SK-MEL-5 (cell line): Measurements from ENCODE around the gene LRRC8D. TPM values are rescaled to one million over a fixed set of nuclear protein-coding genes. Genes with fewer than 3 reads are reported as not detected.
A peak's percentile ranks its signal among the peaks of the same experiment; 100 is the strongest.

Experiments used
- DNase-seq: peaks from one replicate; pipeline ENCODE4 v3.0.0-alpha.2; 2016; ENCODE audit warnings: low read depth, low spot score
- in situ Hi-C: cut with HindIII; loops from 2 replicates; pipeline ENCODE4 v1.10.0; 2016; ENCODE audit warnings: low sequenced_read_pairs, high pct_unique_total_duplicates, low pct_unique_long_range_greater_than_20kb
- total RNA-seq: library from RNA; depleted of rRNA; stranded (reverse); fragments of >200 nt; shearing (Covaris generic); gene quantifications from 2 replicates; pipeline ENCODE4 v1.2.3, GENCODE V29; 2014

LRRC8D gene
- total RNA-seq, 1 experiment from 2014 or later = 48.7 TPM

DNA sequence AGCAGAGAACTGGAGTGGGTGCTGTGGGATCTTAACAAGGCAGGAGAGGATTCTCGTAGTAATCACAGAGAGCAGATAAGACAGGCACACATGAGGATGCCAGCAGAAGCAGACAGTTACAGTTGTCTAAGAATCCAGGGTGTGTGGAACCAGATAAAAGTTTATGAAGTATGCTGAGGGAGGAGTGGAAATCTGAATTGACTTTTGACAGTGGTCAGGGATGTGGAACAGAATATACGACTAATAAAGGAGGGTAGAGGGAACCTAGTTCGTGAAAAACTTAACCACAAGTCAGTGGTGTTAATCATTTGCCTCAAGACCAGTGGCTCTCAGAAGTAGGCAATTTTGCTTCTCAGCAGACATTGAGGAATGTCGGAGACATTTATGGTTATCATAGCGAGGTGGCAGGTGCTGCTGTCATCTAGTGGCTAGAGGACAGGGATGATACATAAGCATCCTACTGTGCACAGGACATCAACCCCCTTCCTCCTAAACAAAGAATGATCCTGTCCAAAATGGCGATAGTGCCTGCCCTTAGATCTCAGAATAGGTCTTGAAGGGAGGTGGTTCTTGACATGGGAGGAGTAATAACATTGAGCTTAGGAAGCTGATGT, 3.0 kb downstream of the LRRC8D start:
- no peak for DNase-seq
- in situ Hi-C loops = no loop called here

DNA sequence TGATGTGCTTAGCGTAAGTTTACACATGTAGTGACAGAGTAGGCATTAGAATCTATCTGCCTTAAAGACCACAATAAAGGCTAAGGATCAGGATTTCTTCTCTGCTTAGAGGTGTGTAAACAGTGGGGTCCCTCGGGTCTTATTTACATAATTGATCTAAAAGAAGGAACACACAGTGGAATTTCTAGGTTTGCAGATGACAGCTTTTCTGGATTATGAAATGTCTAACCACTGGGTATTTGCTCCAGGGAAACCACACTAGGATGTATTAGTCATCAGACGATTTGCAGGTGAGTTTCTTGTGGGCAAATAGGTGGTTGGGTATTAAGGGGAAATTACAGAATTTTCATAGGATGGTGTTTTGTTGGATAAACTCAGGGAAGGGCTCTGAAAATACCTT, 5.8 kb downstream of the LRRC8D start:
- no peak for DNase-seq
- in situ Hi-C loops = no loop called here

DNA sequence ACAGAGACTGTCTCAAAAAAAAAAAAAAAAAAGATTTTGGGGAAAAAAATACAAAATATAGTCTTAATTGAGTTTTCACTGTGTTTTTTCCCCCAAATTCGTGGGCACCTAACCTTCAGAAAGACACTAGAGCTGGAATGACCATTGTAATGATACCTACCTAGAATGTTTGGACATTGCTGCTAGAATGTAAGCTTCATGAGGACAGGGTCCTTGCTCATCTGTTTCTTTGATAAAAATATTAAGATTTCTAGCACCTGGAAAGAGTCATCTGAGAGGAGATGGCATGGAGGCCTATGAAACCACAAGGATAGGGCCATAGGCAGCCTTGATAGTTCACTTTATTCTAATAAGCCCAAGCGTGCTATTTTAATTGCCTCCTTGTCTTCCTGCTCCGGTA, 6.5 kb downstream of the LRRC8D start:
- DNase-seq = no peak
- in situ Hi-C loops = no loop called here

DNA sequence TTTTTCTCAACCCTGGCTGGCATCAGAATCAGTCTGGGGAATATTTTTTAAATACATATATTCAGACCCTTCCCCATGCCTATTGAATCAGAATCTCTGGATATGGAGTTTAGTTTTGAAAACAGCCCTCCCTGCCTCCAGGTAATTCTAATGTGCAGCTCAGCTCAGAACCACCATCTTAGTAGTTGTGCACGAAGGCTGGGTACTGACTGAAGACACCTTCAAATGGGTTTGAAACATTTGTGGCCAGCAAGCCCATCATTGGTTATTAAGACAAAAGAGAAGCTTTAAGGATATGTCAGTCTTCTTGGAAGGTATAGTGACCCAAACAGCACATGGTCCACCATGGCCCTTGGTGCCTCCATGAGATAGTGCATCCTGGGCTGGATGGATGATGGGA, 7.1 kb downstream of the LRRC8D start:
- no peak for DNase-seq
- in situ Hi-C loops = no loop called here

DNA sequence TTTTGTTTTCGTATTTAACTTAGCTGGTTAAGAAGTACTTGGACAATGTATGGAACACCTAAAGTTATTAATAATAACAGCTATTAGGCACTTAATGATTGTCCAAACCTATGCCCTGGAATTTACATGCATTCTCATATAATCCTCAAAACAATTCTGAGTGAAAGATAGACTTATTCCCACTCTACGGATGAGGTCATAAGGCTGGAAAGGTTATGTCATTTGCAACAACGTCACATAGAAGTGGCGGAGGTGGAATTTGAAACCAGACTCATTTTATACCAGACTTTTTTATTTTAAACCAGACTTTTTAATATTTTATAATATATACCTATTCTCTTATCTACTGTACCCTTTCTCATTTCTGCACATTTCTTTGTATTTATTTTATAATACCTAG, 8.4 kb downstream of the LRRC8D start:
- DNase-seq = no peak
- in situ Hi-C loops = no loop called here

DNA sequence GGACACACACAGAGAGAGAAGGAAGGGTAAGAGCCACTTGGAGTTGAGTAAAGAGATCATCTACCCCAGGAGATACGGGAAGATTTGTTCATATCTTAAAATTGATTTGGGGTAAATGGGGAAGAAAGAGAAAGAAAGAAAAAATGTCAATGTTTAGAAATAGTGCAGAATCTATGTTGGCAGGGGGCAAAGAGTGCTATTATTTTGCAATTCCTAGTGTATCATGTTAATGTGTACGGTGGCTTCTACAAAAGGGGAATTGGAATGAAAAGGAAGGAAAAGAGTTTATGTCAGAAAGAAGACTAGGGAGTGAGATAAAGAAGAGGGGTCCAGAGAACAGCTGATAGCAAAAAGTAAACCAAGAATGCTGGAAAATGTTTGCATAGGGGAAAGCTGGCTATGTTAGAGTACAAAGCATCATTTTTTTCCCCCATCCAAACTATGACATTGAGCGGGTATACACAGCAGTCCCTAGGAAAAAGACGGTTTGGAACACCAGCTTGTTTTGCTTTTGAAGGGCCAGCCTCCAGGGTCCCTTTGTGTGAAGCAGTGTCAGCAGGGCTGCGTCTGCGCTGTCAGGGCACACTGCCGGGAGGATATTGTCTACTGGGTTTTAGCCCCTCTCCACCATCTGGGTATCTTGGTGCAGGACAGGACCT, 10.8 kb downstream of the LRRC8D start:
- DNase-seq = no peak
- in situ Hi-C loops = no loop called here

DNA sequence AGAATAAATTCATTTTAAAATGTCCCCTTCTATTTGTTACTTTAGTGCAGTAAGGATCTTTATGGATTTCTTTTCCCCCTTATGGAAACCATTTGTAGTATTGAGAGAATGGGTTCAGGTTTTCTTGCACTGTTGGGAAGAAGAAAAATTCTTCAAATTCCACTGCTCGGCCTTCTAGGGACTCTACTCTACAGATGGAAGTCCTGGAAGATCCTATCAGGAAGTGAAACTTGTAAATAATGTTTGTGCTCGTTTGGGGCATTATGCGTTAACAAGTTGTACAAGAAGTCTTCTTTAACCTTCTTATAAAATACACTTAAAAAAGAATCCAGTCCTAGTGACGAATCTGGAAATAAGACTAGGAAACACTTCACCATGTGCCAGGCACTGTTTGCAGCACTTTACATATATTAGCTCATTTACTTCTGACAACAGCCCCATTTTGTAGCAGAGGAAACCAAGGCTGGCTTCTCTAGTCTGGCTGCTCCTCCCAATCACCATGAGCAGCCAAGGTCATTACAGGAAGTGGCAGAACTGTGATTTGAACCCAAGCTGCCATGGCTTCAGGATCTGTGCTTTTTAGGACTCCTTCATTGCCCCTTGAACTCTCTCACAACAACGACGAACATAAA, 11.8 kb downstream of the LRRC8D start:
- in situ Hi-C loops = no loop called here
- no peak for DNase-seq

DNA sequence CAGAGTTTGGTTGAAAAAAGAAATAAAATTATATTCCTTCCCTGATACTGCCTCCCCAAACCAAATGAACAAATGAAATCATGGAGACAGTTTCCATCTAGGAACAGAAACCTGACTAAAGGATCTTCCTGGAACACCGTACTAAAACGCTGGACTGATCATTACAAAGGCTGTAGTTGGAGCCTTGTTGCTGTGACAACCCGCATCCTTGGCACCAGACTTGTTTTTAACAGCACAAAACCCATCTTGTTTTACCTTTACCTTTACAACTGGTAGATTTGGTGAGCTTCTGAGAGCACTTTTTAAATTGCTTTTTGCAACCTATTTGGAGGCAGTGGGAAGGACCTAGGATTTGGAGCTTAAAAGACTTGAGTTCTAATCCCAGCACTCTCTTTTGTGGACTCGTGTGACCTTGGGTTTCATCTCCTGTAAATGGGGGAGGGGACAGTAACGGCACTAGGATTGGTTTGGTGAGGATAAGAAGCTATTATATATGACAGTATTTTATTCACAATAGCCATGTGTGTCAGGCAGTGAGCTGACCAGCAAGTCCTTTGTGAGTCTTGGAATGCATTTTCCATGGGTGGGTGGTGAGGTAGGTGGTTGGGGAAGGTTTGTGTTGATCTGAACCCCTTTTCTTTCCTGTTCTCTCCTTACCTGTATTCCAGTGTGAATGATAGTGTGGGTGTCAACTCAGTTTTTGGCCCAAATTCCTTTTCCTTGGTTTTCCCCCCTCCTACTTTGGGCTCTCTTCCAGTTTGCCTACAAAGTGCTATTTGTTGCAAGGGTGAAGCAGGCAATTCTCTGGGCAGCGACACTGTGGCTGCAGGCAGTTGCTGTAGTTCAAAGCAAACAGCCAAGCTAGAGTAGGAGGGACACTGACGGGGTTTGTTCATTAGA, 12.6 kb downstream of the LRRC8D start:
- peak; percentile 84 for DNase-seq
- in situ Hi-C loops = no loop called here

DNA sequence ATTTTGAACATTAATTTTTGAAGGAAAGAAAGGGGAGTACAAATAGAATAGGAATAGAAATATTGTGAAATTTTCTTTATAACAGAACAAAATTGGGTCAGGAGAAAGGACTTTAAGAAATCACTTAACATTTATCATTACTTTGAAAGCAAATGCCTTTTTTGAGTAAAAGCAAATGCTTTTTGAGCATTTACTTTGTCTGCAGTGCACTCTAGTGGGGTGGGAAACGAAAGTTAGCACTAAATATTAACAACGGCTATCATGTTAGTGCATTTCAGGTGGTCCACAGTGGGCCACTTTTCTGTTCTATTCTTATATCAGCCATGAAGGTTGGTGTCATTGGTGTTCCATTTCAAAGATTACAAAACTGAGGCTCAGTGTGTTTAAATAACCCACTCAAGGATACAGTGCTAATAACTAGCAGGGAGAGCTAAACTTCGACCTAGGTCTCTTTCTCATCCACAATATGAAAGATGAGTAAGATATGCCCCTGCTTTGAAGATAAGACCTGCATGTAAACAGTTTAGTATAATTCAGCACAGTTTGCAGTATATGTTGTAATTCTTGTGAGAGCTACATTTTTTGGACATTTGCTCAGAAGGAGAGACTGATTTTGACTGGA, 13.4 kb downstream of the LRRC8D start:
- DNase-seq = no peak
- in situ Hi-C loops = no loop called here

DNA sequence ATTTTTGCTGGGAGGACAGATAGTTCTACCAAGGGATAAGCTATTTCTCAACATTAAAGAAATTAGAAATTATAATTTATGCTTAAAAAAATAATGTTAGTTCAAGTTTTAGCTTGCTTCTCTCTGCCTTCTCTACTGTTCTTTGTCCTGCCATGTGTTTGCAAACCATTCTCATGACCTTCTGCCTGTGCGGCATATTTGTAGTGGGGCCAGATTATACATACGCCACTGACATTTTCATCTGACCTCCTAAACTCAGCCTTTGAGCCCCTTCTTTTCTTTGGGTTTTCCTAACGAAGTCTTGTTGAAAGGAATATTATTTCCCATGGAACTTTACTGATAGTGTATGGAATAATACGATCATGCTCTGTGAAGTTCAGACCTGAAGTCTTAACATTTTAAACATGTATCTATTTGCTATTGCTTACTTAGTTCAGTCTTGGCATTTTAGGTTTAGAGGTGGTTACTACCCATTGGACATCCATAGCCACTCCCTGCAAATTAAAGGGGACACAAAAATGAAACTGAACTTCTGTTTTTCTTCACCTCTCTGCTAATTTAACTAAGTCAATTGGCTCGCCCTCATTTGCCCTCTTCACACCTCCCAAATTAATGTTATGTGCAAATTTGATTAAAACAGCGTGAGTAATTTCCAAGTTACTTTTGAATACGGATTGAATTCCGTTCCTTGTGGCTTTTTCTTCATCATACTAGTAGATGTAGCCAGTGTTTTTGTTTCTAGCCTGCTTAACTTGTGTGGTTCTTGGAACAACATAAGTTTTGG, 15.6 kb downstream of the LRRC8D start:
- in situ Hi-C loops = no loop called here
- peak; percentile 39 for DNase-seq

DNA sequence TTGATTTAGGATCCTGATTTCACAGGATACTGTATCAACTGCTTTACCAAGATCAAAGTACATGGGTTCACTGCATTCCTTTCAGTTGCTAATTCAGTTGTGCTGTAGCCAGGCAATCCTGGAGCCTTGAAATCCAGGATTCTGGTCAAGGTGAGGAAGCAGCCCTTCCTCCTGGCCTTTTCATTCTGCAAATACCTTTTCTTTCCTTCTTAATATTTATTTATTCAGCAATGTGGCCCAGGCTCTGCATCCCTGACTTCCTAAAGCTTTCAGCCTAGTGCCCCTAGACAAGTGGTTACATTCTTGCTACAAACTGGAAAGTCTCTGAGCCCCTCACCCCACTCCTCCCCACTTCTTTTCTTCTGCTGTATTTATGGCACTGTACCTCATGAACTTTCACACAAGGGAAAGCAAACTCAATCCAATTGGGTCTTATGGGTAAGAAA, 16.2 kb downstream of the LRRC8D start:
- no peak for DNase-seq
- in situ Hi-C loops = no loop called here

DNA sequence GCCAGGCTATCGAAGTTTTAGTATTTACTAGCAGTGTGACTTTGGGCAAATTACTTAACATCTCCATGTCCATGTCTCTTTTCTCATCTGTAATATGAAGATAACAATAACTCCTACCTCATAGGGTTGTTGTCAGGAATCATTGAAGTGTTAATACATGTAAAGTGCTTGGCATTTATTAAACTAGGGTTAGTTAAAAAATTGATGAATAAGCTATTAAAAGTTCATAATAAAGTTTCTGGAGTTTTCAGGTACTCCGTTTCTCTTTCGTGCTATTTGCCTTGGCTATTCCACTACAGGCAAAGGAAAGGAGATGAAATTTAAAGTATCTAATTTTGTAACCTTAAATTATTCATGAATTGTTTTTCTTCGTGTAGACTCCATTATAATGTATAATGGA, 16.7 kb downstream of the LRRC8D start:
- no peak for DNase-seq
- in situ Hi-C loops = no loop called here

DNA sequence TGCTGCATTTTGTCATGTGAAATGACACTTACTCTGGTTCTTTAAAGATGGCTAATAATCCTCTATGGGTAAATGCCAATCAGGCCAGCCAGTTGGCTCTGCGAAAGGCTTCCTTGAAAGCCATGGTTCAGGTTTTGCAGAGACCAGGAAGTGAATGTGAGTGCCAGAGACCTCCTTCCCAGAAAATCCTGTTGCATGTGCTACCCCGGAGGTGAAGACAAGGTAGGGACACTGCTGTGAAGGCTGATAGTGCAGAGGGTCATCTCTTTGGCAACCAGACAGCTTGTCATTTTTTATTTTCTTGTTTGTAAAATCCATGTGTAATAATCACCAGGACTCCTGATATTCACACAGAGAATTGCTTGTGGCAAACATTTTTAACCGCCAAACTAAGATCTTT, 18.7 kb downstream of the LRRC8D start:
- DNase-seq = no peak
- in situ Hi-C loops = no loop called here

DNA sequence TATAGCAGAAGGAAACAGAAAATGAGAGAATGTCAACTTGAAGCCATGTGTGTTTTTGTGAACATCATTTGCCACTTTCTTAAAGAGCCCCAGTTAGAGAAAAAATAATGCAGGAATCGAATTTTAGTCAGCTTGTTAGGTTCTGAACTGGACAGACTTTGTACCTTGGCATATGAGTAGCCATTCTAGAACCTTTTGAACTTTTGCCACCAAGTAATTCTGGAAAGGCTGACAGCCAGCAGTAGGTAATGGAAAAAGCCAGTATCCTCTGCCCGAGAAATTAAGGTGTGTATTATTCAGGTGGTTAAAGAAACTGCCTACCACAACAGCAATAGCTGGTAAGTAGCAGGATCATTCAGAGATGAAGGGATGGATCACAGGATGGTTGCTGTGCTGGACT, 20.7 kb downstream of the LRRC8D start:
- in situ Hi-C loops = no loop called here
- no peak for DNase-seq

DNA sequence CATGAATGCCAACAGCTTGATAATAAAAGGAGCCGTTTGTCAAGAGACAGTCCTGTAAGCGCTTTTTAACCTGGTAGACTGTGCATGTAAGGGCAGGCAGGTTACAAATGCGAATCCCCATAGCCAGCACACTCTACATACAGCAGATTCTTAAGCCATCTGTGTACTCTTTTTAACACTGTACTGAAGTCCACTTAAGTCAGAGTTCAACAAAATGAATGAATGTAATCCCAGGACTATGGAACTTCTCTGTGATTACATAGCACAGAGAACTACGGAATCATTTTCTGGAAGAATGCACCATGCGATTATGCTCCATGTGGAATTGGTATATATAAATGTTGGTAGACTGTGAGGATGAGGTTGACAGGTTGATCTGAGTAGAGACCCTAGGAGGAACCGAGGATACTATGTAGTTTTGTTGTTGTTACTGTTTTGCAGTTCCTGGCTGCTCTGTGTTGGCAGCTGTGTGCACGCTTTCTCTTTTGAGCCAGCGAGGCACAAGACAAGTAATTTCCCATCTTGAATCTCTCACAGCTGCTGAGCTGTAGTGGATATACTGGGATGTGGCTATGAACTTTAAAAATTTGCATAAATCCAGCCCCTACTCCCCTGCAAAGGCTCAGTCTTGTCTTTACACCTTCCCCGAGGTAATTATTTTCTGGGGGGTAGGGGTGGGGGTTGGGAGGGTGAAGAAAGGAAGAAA, 21.9 kb downstream of the LRRC8D start:
- no peak for DNase-seq
- in situ Hi-C loops = no loop called here

DNA sequence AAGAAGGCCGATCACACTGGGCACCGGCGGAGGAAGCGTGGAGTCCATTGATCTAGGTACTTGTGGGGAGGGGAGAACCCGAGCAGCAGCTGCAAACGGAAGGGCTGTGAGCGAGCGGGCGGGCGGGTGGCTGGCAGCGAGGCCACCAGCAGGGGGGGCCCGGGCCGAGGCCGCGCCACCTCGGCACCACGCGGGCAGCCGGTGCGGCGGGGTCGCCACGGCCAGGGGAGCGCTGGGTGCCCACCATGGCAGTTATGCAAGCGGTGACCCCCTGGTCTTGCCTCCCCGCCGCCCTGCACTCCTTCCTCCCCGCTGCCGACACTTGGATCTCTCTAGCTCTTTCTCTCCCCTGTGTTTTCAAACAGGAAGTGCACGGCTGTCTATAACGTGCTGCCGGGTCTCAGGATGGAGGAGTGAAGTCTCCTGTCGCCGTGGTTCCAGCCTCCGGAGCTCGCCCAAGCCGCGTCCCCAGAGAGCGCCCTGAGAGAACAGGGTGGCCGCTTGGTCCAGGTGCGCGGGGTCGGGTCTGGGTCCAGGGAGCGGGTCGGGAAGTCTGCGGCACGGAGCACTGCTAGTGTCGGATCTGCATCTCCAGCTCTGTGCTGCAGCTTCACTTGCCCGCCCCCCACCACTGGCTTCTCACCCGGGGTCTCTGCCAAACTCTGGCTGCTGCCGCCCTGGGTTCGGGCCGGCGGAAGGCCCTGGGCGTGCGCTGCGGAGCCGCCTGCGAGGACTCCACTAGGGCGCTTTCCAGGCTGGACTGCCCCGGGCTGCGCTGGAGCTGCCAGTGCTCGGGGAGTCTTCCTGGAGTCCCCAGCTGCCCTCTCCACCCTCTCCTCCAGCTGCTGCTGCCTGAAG, 22.7 kb downstream of the LRRC8D start:
- in situ Hi-C loops = no loop called here
- peak; percentile 66 for DNase-seq
